ENCODE data around the gene ALDH7A1. TPM values are rescaled to one million over a fixed set of nuclear protein-coding genes. Genes with fewer than 3 reads are reported as not detected.

Gene ALDH7A1
- total RNA-seq, 4 donors from 2014 or later: 35.9 to 89.7 (median 48.2) TPM

DNA sequence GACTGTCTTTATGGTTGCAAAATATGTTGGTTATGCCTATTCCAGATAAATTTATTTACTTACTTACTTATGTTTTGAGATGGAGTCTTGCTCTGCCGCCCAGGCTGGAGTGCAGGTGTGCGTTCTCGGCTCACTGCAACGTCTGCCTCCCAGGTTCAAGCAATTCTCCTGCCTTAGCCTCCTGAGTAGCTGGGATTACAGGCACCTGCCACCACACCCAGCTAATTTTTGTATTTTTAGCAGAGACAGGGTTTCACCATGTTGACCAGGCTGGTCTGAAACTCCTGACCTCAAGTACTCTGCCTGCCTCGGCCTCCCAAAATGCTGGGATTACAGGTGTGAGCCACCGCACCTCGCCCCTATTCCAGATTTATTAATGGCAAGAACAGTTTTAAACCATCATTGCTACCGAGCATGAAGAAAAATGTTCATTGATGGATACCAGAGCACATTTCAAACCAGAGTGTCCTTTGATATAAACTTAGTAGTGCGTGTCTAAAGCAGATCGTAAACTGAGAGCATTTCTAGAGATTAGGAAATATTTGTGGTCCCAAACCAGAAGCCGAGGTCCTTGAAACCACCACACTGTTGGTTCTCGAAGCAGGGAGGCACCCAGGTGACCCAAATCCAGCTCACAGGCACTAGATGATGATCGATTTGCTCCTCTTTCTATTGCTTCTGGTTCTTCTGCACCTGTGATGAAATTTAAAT is 86.6 kb downstream of the ALDH7A1 start:
- Histone ChIP-seq H3K4me3 (peak overlapping the region in 1 of 4 donors; percentile 33), H3K27me3 (no peaks in the 10 kb centered on the region), H3K9me3 (no peaks in the 10 kb centered on the region), H3K36me3 (no peaks in the 10 kb centered on the region), H3K27ac (peak overlapping the region; percentile 67 to 84 (median 74)), H3K4me1 (peaks cover 0 to 33% (median 16%) of the 10 kb centered on the region in 3 donors)
- intact Hi-C loops (cut with DNase I): no loop called here
- WGBS, 2 donors: 83 to 94% methylated on average over 11 to 13 of the region's 13 CpGs
- TF ChIP-seq, protein P1, sequence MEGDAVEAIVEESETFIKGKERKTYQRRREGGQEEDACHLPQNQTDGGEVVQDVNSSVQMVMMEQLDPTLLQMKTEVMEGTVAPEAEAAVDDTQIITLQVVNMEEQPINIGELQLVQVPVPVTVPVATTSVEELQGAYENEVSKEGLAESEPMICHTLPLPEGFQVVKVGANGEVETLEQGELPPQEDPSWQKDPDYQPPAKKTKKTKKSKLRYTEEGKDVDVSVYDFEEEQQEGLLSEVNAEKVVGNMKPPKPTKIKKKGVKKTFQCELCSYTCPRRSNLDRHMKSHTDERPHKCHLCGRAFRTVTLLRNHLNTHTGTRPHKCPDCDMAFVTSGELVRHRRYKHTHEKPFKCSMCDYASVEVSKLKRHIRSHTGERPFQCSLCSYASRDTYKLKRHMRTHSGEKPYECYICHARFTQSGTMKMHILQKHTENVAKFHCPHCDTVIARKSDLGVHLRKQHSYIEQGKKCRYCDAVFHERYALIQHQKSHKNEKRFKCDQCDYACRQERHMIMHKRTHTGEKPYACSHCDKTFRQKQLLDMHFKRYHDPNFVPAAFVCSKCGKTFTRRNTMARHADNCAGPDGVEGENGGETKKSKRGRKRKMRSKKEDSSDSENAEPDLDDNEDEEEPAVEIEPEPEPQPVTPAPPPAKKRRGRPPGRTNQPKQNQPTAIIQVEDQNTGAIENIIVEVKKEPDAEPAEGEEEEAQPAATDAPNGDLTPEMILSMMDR (IDR thresholded peaks at IDR 0.05): no peak
- no peak for TF ChIP-seq POLR2A (IDR thresholded peaks at IDR 0.05)
- no peak for DNase-seq

DNA sequence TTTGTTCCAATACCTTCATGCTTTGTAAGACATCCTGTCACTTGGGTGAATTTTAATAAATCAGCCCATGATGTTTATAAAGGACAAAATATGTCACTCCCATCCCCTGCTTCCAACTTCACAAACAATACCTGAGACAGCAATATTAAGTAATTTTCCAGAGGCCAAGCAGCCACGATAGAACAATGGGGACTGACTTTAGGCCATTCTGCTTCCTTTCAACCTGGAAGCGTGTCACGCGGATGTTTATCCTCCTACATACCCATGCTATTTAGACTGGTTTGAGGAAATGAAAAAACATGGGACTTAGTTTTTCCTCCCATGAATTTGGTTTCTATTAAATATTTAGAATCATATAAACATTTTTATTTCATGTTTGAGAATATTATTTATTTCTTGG is 88.9 kb downstream of the ALDH7A1 start:
- Histone ChIP-seq H3K27ac (no peak overlapping the region), H3K4me1 (peaks cover 0 to 36% (median 19%) of the 10 kb centered on the region in 3 donors), H3K9me3 (no peaks in the 10 kb centered on the region), H3K36me3 (no peaks in the 10 kb centered on the region), H3K27me3 (no peaks in the 10 kb centered on the region), H3K4me3 (no peak overlapping the region)
- 65 to 71% methylated on average over 4 of the region's 4 CpGs for WGBS, 2 donors
- intact Hi-C loops (cut with DNase I): no loop called here
- no peak for DNase-seq
- TF ChIP-seq, protein P1 (IDR thresholded peaks at IDR 0.05): no peak
- TF ChIP-seq POLR2A (IDR thresholded peaks at IDR 0.05): no peak

DNA sequence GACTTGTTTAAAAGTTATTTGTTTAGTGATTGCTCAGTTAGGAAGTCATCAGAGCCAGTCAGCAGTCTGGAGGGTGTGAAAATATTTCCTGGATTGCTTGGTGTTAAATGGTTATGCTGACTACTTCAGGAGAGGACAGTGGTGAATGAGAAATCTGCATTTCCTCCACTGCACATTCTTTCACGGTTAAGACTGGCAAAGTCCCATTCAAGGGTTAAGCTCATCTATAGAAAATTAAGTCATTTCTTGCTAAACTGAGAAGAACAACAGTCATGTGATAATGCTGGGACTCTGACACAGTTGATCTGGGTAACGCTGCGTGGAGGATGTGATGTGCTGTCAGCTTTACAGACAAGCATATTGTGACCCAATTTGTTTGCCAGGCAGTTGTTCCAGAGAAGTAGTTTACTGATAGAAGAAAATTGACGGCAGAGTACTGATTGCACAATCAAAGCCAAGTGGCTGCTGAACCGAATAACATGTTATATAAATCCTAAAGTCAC is 91.4 kb downstream of the ALDH7A1 start:
- Histone ChIP-seq H3K27me3 (no peaks in the 10 kb centered on the region), H3K4me3 (no peak overlapping the region), H3K4me1 (peaks cover 0 to 25% (median 16%) of the 10 kb centered on the region in 3 donors), H3K36me3 (no peaks in the 10 kb centered on the region), H3K9me3 (no peaks in the 10 kb centered on the region), H3K27ac (peak overlapping the region; percentile 31 to 67 (median 56))
- DNase-seq: no peak
- intact Hi-C loops (cut with DNase I): no loop called here
- TF ChIP-seq POLR2A (IDR thresholded peaks at IDR 0.05): no peak
- TF ChIP-seq, protein P1 (IDR thresholded peaks at IDR 0.05): no peak
- 16 to 20% methylated on average over 5 of the region's 5 CpGs for WGBS, 2 donors

- Histone ChIP-seq H3K27ac (no peak overlapping the region), H3K36me3 (no peaks in the 10 kb centered on the region), H3K9me3 (no peaks in the 10 kb centered on the region), H3K27me3 (no peaks in the 10 kb centered on the region), H3K4me3 (no peak overlapping the region), H3K4me1 (peaks cover 0 to 17% (median 9%) of the 10 kb centered on the region in 3 donors)
- WGBS, 2 donors: 87 to 100% methylated on average over 1 to 8 of the region's 10 CpGs
- no peak for TF ChIP-seq POLR2A (IDR thresholded peaks at IDR 0.05)
- TF ChIP-seq, protein P1 (IDR thresholded peaks at IDR 0.05): no peak
- intact Hi-C loops (cut with DNase I): no loop called here
- DNase-seq: no peak
These were observed 93.6 kb downstream of the ALDH7A1 start for GRCh38 chr5:126501448-126501847.

- H3K9me3 ChIP-seq: no peaks in the 10 kb centered on the region
- TF ChIP-seq, protein P1 (IDR thresholded peaks at IDR 0.05): peak; percentile 14 to 54 (median 34)
- TF ChIP-seq POLR2A (IDR thresholded peaks at IDR 0.05): no peak
- 79 to 84% methylated on average over 3 of the region's 3 CpGs for WGBS, 2 donors
- no peak for DNase-seq
- H3K27me3 ChIP-seq: no peaks in the 10 kb centered on the region
- no peak overlapping the region for H3K27ac ChIP-seq
- H3K4me1 ChIP-seq: peaks cover 0 to 17% (median 9%) of the 10 kb centered on the region in 3 donors
- intact Hi-C loops (cut with DNase I): no loop called here
- no peak overlapping the region for H3K4me3 ChIP-seq
- H3K36me3 ChIP-seq: no peaks in the 10 kb centered on the region
These were observed 95.1 kb downstream of the ALDH7A1 start for GRCh38 chr5:126499853-126500342.
